GM19239 (cell line): ENCODE measurements around the gene MICB.

Experiments
- DNase-seq: peaks from one replicate; pipeline ENCODE4 v3.0.0; 2011; ENCODE audit warnings: low spot score; ENCODE audit not compliant: insufficient read length
- FAIRE-seq: peaks from 2 replicates; lab custom pipeline; 2011; peaks lifted over from hg19 to GRCh38; lab: Jason Lieb, UNC

The MICB gene

DNA sequence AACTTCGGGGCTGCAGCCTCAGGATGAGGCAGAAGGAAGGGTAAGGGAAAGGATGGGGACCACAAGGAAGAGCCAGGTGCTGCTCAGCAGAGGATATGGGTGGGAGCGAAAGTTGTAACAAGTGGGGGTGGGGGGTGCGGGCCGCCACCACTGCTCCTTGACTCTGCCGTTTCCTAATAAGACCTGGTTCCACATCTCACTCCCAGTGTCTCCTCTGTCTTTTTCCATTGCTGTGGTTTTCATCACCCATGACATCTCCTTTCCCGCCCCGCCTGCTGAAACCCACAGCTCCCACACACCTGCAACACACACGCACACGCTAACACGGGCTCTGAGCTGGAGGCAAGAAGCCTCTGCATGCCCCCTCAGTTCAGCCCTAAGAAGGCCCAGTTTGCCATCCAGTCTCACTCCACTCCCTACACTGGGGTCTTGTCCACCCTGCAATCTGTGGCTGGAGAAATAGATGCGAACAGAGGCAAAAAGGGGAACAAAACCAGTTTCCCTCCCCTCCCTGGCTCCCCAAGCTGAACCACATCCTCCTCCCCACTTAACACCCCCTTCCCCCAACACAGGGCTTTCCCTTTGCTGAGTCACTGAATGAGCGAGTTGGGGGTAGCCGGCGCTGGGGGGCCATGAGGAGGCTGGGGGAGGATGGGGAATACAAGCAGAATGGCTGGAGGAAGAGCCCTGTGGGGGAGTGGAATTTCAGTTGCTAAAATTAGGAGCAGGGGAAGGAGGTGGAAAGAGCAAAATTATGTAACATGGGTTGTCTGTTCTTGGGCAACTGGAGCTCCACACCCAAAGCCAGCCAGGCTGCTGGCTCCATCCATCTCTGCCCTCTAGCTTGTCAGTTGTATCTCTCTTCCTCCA is 60.9 kb downstream of the MICB start:
- DNase-seq: no peak
- FAIRE-seq: peak; percentile 91

DNA sequence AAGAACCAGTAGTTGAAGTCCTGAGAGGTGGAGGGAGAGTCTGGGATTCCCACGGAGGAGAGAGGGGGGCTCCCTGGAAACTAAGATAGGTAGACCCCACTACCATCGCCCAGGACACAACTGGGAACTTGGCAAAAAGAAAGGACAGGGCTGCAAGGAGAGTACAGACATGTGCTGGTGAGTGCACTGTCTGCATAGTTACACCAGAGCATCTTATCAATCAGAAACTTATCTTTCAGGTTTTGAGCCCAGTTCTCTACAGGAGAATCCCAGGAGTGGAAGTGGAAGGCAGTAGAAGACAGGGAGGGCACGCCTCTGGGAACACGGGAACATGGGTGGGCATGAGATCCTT is 61.6 kb downstream of the MICB start:
- FAIRE-seq (no peak), DNase-seq (no peak)

DNA sequence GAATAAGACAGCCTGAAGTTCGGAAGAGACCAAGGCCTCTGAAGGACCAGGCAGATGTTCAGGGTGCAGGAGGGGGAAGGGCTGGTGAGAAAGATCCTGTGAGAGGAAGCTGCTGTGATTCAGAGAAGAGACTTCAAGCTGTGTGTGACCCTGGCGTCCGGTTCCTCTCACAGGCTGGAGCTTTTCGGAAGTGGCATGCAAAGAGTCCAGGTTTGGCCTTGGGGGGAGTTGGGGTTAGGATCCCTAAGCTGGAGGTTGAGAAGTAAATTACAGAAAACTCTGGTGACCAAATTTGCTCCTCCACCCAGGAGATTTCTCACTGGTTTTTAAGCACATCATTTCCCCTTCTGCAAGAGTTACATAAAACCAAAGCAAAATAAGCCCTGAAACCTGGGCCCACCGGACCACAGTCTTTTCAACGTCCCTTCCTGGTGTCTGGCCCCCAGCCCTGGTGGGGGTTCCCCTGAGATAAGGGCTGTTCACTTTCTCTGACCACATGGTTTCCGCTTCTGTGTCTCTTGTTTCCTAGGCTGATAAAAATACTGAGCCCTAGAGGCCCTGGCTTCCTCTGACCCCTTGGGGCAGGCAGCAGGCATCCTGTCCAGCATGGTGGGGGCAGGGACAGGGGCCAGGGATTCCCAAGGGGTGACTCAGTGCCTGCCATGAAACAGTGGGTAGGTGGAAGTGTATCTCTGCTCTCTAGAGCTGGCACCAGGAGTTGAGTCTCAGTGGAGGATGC is 62.2 kb downstream of the MICB start:
- FAIRE-seq (peak; percentile 98), DNase-seq (peak; percentile 51)

DNA sequence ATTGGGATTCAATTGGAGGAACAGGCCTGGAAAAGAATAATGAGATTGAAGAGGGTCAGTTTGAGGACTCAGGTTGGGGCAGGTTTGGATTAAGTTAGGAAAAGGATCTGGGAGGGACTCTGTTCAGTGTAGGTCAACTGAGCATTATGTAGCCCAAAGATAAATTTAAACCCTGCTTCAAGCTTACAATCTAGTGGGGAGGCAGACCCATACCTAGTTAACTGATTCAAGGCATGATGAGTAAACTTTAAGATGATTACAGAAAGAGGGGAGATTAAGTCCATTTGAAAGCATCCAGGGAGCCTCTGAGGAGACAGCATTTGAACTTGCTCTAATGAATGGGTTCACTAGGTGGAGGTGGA is 62.7 kb downstream of the MICB start:
- DNase-seq (no peak), FAIRE-seq (no peak)
